Activated CD8-positive, alpha-beta T cell treated with anti-CD3 and anti-CD28 coated beads for 36 hours (primary cell): Measurements from ENCODE around the gene VKORC1. TPM values are rescaled to one million over a fixed set of nuclear protein-coding genes. Genes with fewer than 3 reads are reported as not detected.
A peak's percentile ranks its signal among the peaks of the same experiment; 100 is the strongest.

Experiments used
- ATAC-seq: fragments of 200-7000 bp; cut with Tn5 transposase; one replicate; pipeline ENCODE4 v1.10.0; 2021; ENCODE audit warnings: mild to moderate bottlenecking, moderate library complexity
- CTCF ChIA-PET: fragments of 350-600 bp; sonication (Branson Sonifier 250); formaldehyde crosslinking; loops from one replicate; lab custom pipeline; 2021; ENCODE audit warnings: antibody characterized with exemption; lab: Charles Lee
- POLR2A ChIA-PET: fragments of 350-600 bp; sonication (Branson Sonifier 250); formaldehyde crosslinking; loops from one replicate; lab custom pipeline; 2021; ENCODE audit warnings: antibody characterized with exemption; lab: Charles Lee
- DNase-seq: peaks from one replicate; pipeline ENCODE4 v3.0.0-alpha.2; 2020
- H3K27ac Mint-ChIP-seq: one replicate; pipeline ENCODE4 v1.8.0; 2021; ENCODE audit warnings: mild to moderate bottlenecking, mixed read lengths
- H3K27me3 Mint-ChIP-seq: one replicate; pipeline ENCODE4 v1.8.0; 2021; ENCODE audit warnings: mixed read lengths
- H3K36me3 Mint-ChIP-seq: one replicate; pipeline ENCODE4 v1.8.0; 2021; ENCODE audit warnings: low read depth, mixed read lengths
- H3K4me1 Mint-ChIP-seq: one replicate; pipeline ENCODE4 v1.8.0; 2021; ENCODE audit warnings: low read depth, mixed read lengths
- H3K4me3 Mint-ChIP-seq: one replicate; pipeline ENCODE4 v1.8.0; 2021; ENCODE audit warnings: mild to moderate bottlenecking, moderate library complexity, mixed read lengths
- H3K9me3 Mint-ChIP-seq: one replicate; pipeline ENCODE4 v1.8.0; 2021; ENCODE audit warnings: mixed read lengths
- CTCF ChIP-seq: fragments of 200-600 bp; IDR thresholded peaks from one replicate; pipeline ENCODE4 v1.8.0; 2022; ENCODE audit warnings: antibody characterized with exemption, mild to moderate bottlenecking
- intact Hi-C: fragments of 100-400 bp; cut with micrococcal nuclease; formaldehyde crosslinking; loops from one replicate; pipeline ENCODE4 v1.10.0; 2022
- total RNA-seq, 2 experiments: library from RNA; stranded (reverse); gene quantifications; one replicate each; pipeline ENCODE4 v1.2.3, GENCODE V29; 2021

The VKORC1 gene
- total RNA-seq, 2 experiments from 2014 or later, result 68.5 to 71.5 TPM

DNA sequence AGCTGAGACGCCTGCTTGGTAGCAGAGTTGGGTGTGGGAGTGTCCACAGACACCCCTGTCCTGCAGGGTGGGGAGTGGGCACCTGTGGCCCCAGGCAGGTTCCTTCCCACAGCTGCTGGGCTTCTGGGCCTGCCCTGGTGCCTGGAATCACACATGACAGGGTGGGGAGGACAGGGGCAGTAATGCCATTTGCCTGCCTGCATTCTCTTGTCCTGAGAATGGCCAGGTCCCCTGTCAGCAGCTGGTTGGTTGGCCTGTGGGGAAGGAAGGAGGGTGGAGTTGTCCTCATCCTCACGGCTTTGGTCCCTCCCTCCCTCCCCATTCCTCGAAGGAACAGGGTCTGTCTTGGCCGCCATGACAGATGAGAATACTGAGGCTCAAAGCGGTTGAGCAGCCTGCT, 11.0 kb downstream of the VKORC1 start:
- Mint-ChIP-seq H3K27ac (no peak overlapping the region), H3K36me3 (peaks cover 26% of the 10 kb centered on the region), H3K27me3 (no peaks in the 10 kb centered on the region), H3K4me1 (peaks cover 25% of the 10 kb centered on the region), H3K4me3 (no peak overlapping the region), H3K9me3 (no peaks in the 10 kb centered on the region)
- DNase-seq (no peak), ATAC-seq (no peak)
- POLR2A ChIA-PET, result interaction anchor here (1.0 to 5.8 kb wide), 4 partner anchors 10 to 120 kb away, joined by 3 to 22 read pairs (median 4); partner anchors contain the start of genes VKORC1, ZNF646 and ZNF668
- CTCF ChIA-PET, result no interaction called here
- intact Hi-C loops, result no loop called here
- TF ChIP-seq CTCF, result no peak

- POLR2A ChIA-PET, result interaction anchor here (5.8 kb wide), 1 partner anchor 10 kb away, joined by 22 read pairs; the partner anchor contains the start of genes ZNF646 and ZNF668
- Mint-ChIP-seq H3K27me3 (no peaks in the 10 kb centered on the region), H3K27ac (no peak overlapping the region)
These were observed 11.5 kb downstream of the VKORC1 start for GRCh38 chr16:31083081-31083480.

GRCh38 chr16:31082368-31083045, 12.1 kb downstream of the VKORC1 start:
- POLR2A ChIA-PET, result interaction anchor here (5.8 kb wide), 1 partner anchor 9 kb away, joined by 22 read pairs; the partner anchor contains the start of genes ZNF646 and ZNF668
- intact Hi-C loops, result no loop called here
- peaks cover 32% of the 10 kb centered on the region for H3K4me1 Mint-ChIP-seq
- H3K27ac Mint-ChIP-seq, result peak overlapping the region; percentile 11
- H3K36me3 Mint-ChIP-seq, result peaks cover 35% of the 10 kb centered on the region
- no peaks in the 10 kb centered on the region for H3K27me3 Mint-ChIP-seq
- TF ChIP-seq CTCF, result no peak
- H3K4me3 Mint-ChIP-seq, result no peak overlapping the region
- H3K9me3 Mint-ChIP-seq, result no peaks in the 10 kb centered on the region
- CTCF ChIA-PET, result no interaction called here
- ATAC-seq, result no peak
- no peak for DNase-seq

More at GRCh38 chr16:31083081-31083480, 11.5 kb downstream of the VKORC1 start:
- intact Hi-C loops, result no loop called here
- no peak for DNase-seq
- no peak overlapping the region for H3K4me3 Mint-ChIP-seq
- ATAC-seq, result no peak
- peaks cover 30% of the 10 kb centered on the region for H3K36me3 Mint-ChIP-seq
- H3K9me3 Mint-ChIP-seq, result no peaks in the 10 kb centered on the region
- H3K4me1 Mint-ChIP-seq, result peaks cover 27% of the 10 kb centered on the region
- CTCF ChIA-PET, result no interaction called here
- no peak for TF ChIP-seq CTCF

GRCh38 chr16:31081428-31082351, 12.9 kb downstream of the VKORC1 start:
- no peak overlapping the region for H3K4me3 Mint-ChIP-seq
- DNase-seq, result no peak
- H3K27me3 Mint-ChIP-seq, result no peaks in the 10 kb centered on the region
- intact Hi-C loops, result no loop called here
- ATAC-seq, result no peak
- H3K36me3 Mint-ChIP-seq, result peaks cover 37% of the 10 kb centered on the region
- TF ChIP-seq CTCF, result no peak
- H3K27ac Mint-ChIP-seq, result peak overlapping the region; percentile 11
- peaks cover 32% of the 10 kb centered on the region for H3K4me1 Mint-ChIP-seq
- H3K9me3 Mint-ChIP-seq, result no peaks in the 10 kb centered on the region
- ChIA-PET POLR2A (interaction anchor here (0.5 to 1.5 kb wide), 2 partner anchors 12 to 141 kb away, joined by 4 to 5 read pairs; no protein-coding TSS in a partner anchor), CTCF (no interaction called here)
